Spinal cord (tissue), 10 donors: ENCODE results near the gene PRR5. TPM values are rescaled to one million over a fixed set of nuclear protein-coding genes. Genes with fewer than 3 reads are reported as not detected.
"Not testable (repeated sequence)": the region's sequence is repeated elsewhere in the genome, so short reads cannot be mapped to it uniquely, and the experiment has no call there.

Source experiments
- DNase-seq, 6 donors: peaks; one replicate each; pipeline versions ENCODE4 v3.0.0 to v3.0.0-alpha.2; 2013 to 2015; ENCODE audit warnings: low spot score in 6 of 6, low read depth in 4 of 6
- H3K27ac ChIP-seq: one replicate; pipeline ENCODE4 v1.5.1; 2013; ENCODE audit warnings: low read depth, low read length, control low read depth
- H3K27me3 ChIP-seq: one replicate; pipeline ENCODE4 v1.6.1; 2013; ENCODE audit warnings: low read length; ENCODE audit not compliant: control insufficient read depth, insufficient read depth
- H3K36me3 ChIP-seq: one replicate; pipeline ENCODE4 v1.6.1; 2013; ENCODE audit warnings: low read length; ENCODE audit not compliant: control insufficient read depth, insufficient read depth
- H3K4me1 ChIP-seq: one replicate; pipeline ENCODE4 v1.6.1; 2013; ENCODE audit warnings: low read length; ENCODE audit not compliant: control insufficient read depth, insufficient read depth
- H3K4me3 ChIP-seq: one replicate; pipeline ENCODE4 v1.5.1; 2013; ENCODE audit warnings: low read depth, low read length, control low read depth
- H3K9me3 ChIP-seq: one replicate; pipeline ENCODE4 v1.6.1; 2013; ENCODE audit warnings: low read length; ENCODE audit not compliant: control insufficient read depth, insufficient read depth
- WGBS: methylation state at CpG from one replicate; pipeline ENCODE4 v1.1.5; 2013; ENCODE audit warnings: missing lambda C conversion rate; ENCODE audit not compliant: insufficient coverage; 5-methylcytosine and 5-hydroxymethylcytosine counted together
- long read RNA-seq, 4 donors: transcript quantifications; one replicate each; lab custom pipeline, GENCODE V29; 2026
- polyA plus RNA-seq, 2 donors: library from polyadenylated mRNA; unstranded; fragments of 120-200 nt; gene quantifications; one replicate each; pipeline ENCODE4 v1.2.1, GENCODE V29; 2013; ENCODE audit not compliant: insufficient read length in 2 of 2
- total RNA-seq, 2 donors: library from RNA; depleted of rRNA in 1 of 2; stranded (reverse); fragments of 120-200 nt in 1 of 2; fragments of >200 nt in 1 of 2; gene quantifications; one replicate each; pipeline versions ENCODE4 v1.2.3 to v1.2.4, GENCODE V29; 2013 to 2014
- donor health status: healthy.

PRR5 gene
- total RNA-seq (10 to 100 TPM; 12.1 to 13.1 TPM), polyA plus RNA-seq (10 to 100 TPM; 28.7 to 35.2 TPM)
- long read RNA-seq, donor 1, transcript PRR5-216 (9 exons, 1,843 nt): major isoform, 6 of 13 reads
- long read RNA-seq, donor 1, partial matches to known transcripts: 0 of 13 reads
- long read RNA-seq, donor 1, other reads (novel, unspliced or antisense): 0 of 13 reads
- long read RNA-seq, donor 2, partial matches to known transcripts: 0 of 10 reads
- long read RNA-seq, donor 2, other reads (novel, unspliced or antisense): 0 of 10 reads
- long read RNA-seq, donor 3, transcript PRR5-216 (9 exons, 1,843 nt): major isoform, 7 of 11 reads
- long read RNA-seq, donor 3, partial matches to known transcripts: 0 of 11 reads
- long read RNA-seq, donor 3, other reads (novel, unspliced or antisense): 0 of 11 reads
- long read RNA-seq, donor 4, partial matches to known transcripts: 0 of 6 reads
- long read RNA-seq, donor 4, other reads (novel, unspliced or antisense): 0 of 6 reads

DNA sequence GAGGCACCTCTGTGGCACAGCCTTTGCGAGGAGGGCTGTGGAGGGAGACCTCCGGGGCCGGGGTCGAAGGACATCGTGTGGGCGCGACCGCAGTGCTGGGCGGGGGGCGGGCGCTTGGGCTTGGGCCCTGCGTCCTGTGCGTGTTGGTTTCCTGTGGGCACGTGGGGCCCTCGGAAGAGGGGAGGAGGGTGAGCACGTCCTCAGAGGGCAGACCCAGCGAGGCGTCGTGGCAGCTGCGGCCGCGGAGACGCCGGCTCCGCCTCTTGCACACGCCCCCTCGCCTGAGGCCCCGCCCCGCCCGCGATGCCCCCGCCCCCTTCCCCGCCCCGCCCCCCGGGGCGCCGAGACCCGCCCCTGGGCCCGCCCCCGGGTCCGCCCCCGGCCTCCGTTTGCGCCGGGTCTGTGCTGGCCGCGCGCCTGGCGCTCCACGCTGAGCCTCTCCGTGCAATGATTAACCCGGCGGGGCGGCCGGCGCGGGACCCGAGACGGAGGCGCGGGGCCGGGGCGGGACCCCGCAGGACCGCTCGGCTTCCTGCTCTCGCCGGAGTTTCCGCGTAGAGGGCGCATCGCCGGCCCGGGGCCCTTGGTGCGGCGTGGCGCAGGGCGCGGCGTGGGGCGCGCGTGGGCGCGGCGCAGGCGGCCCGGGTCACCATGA lies at the start of gene PRR5:
Gene PRR5 (plus strand): TSS at position 381 of the 655 bp plus-strand sequence. CDS start 271 bp downstream, at position 652.
- H3K4me1 ChIP-seq: peaks cover 54% of the 10 kb centered on the region
- H3K36me3 ChIP-seq: peaks cover 9% of the 10 kb centered on the region
- 2% methylated on average over 87 of the region's 88 CpGs for WGBS
- peaks cover 17% of the 10 kb centered on the region for H3K27me3 ChIP-seq
- peak within 1 kb of the TSS; percentile 29 for H3K4me3 ChIP-seq
- H3K27ac ChIP-seq: no peak within 1 kb of the TSS
- H3K9me3 ChIP-seq: no peaks in the 10 kb centered on the region
- peak in 5 of 6 donors; percentile 24 to 76 (median 45) for DNase-seq

GRCh38 chr22:44652866-44653265 lies 49.1 kb upstream of the PRR5 start:
- not testable (repeated sequence) for H3K4me3 ChIP-seq, H3K36me3 ChIP-seq, DNase-seq, H3K9me3 ChIP-seq, H3K4me1 ChIP-seq, H3K27ac ChIP-seq, H3K27me3 ChIP-seq
- 88% methylated on average over 1 of the region's 1 CpG for WGBS

- 37% methylated on average over 9 of the region's 14 CpGs for WGBS
- peak overlapping the region; percentile 82 for H3K27ac ChIP-seq
These were observed 43.6 kb upstream of the PRR5 start for GRCh38 chr22:44658311-44658953.

DNA sequence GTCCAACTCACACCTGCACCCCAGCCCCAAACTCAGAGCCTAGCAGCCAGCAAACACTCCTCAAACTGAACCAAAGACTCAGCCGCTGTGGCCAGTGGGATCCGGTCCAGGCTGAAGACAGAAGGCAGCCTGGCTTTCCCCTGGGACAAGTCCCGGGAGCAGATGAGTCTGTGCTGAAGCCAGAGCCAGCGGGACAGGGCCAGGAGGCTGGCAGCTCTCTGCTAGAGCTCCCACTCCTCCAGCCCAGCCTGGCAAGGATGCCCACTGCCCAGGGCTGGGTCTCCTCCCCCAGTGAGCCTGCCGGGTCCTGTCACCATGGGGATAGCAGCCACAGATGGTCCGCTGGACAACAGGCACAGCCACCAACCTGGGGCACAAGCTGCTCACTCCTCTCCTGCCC lies 42.9 kb upstream of the PRR5 start:
- Histone ChIP-seq H3K36me3 (no peaks in the 10 kb centered on the region), H3K27me3 (no peaks in the 10 kb centered on the region), H3K9me3 (no peaks in the 10 kb centered on the region), H3K4me1 (peaks cover 43% of the 10 kb centered on the region), H3K27ac (peak overlapping the region; percentile 82), H3K4me3 (no peak overlapping the region)
- peak in 3 of 6 donors; percentile 43 to 86 (median 75) for DNase-seq
- 16% methylated on average over 6 of the region's 6 CpGs for WGBS

More at GRCh38 chr22:44658311-44658953, 43.6 kb upstream of the PRR5 start:
- Histone ChIP-seq H3K36me3 (no peaks in the 10 kb centered on the region), H3K4me1 (peaks cover 36% of the 10 kb centered on the region), H3K27me3 (no peaks in the 10 kb centered on the region), H3K4me3 (no peak overlapping the region), H3K9me3 (no peaks in the 10 kb centered on the region)
- peak in 2 of 6 donors; percentile 57 to 84 for DNase-seq

DNA sequence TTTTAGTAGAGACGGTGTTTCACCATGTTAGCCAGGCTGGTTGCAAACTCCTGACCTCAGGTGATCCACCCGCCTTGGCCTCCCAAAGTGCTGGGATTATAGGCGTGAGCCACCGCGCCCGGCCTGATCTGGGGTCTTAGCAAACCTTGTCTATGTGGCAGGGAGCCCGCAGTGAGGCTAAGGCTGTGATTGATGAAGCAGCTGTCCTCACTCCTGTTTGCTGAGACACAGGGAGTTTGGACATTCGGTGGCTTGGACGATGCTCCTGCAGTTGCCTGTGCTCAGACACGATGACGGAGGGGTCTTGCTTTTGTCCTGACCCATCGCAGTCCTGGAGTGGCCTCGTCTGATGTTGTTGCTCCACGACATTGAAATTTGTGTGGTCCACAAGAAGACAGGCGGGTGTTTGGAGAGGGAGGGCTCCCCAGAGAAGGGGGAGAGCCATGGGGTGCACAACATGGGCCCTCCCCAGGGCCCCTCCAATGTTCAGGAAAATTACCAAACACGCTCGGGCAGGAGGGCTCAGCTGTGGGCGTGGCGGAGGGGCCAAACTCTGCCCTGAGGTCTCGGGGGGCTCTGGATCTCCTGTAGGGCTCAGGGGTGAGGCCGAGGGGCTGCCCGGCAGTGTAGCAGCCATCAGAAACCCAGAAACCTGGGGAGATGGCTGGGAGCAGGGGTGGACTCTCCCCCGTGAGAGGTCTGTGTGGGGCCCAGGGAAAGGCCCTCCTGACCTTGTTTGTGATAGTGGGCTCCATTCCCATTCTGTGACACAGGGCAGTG lies 41.8 kb upstream of the PRR5 start:
- Histone ChIP-seq H3K4me3 (no peak overlapping the region), H3K27ac (no peak overlapping the region), H3K9me3 (no peaks in the 10 kb centered on the region), H3K36me3 (no peaks in the 10 kb centered on the region), H3K4me1 (peaks cover 54% of the 10 kb centered on the region), H3K27me3 (no peaks in the 10 kb centered on the region)
- 71% methylated on average over 21 of the region's 23 CpGs for WGBS
- no peak for DNase-seq

DNA sequence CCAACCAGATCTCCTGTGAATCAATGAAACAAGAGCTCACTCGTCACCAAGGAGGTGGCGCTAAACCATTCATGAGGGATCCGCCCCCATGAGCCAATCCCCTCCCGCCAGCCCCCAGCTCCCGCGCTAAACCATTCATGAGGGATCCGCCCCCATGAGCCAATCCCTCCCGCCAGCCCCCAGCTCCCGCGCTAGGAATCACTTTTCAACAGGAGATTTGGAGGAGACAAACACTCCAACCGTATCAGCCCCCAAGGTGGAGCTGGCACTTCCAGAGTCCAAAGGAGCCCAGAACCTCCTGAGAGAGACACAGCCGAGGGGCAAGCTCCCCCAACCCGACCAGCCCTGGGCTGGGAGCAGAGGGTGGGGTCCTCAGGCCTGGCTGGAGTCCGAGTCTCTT lies 40.9 kb upstream of the PRR5 start:
- Histone ChIP-seq H3K27ac (no peak overlapping the region), H3K27me3 (no peaks in the 10 kb centered on the region), H3K4me1 (peaks cover 54% of the 10 kb centered on the region), H3K4me3 (no peak overlapping the region), H3K36me3 (no peaks in the 10 kb centered on the region), H3K9me3 (no peaks in the 10 kb centered on the region)
- WGBS: 21% methylated on average over 11 of the region's 14 CpGs
- no peak for DNase-seq

DNA sequence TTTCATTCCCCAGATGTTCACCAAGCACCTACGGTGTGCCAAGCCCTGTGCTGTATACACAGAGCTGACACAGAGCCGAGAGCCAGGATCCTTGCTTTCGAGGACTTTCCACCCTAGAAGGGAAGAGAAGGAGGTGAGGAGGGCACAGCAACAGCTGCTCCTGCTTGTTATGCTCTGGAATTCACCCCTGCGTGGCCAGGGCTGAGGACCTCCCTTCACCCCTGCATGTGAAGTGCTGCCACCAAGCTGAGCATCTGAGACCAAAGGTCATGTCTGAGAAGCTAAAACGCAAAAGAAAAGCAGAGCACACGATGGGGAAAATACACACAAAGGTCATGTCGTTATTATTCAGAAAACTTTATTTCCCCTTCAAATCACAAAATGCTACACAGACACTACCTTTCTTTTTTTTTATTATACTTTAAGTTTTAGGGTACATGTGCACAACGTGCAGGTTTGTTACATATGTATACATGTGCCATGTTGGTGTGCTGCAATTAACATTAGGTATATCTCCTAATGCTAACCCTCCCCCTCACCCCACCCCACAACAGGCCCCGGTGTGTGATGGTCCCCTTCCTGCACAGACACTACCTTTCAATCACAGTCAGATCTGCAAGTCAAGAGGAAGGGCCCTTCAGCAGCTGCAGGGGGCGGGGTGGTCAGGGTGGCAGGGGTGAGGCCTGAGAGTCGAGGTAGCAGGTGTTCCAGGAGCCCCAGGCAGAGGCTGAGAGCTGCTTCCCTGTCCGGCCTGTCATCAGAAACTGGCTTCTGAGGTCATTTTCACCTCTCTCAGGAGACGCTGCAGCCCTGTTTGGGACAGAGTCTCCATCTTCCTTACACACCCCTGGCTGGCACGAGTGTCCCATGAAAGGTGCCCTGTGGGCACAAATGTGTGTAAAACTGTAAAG lies 40.1 kb upstream of the PRR5 start:
- no peak for DNase-seq
- Histone ChIP-seq H3K27ac (no peak overlapping the region), H3K36me3 (no peaks in the 10 kb centered on the region), H3K4me1 (peaks cover 54% of the 10 kb centered on the region), H3K4me3 (no peak overlapping the region), H3K9me3 (no peaks in the 10 kb centered on the region), H3K27me3 (no peaks in the 10 kb centered on the region)
- 73% methylated on average over 4 of the region's 14 CpGs for WGBS

- DNase-seq: peak in 1 of 6 donors; percentile 0
- Histone ChIP-seq H3K27me3 (no peaks in the 10 kb centered on the region), H3K9me3 (no peaks in the 10 kb centered on the region), H3K27ac (no peak overlapping the region), H3K4me1 (peaks cover 59% of the 10 kb centered on the region), H3K4me3 (no peak overlapping the region), H3K36me3 (no peaks in the 10 kb centered on the region)
- WGBS: 95% methylated on average over 4 of the region's 5 CpGs
These were observed 38.6 kb upstream of the PRR5 start for GRCh38 chr22:44663256-44663999.
